Psoas muscle (tissue), 8 donors: ENCODE results near the gene NKX1-1. TPM values are rescaled to one million over a fixed set of nuclear protein-coding genes. Genes with fewer than 3 reads are reported as not detected.
A peak's percentile ranks its signal among the peaks of the same experiment; 100 is the strongest.

ENCODE experiments used
- ATAC-seq, 4 donors: fragments of 200-7000 bp; cut with Tn5 transposase; one replicate each; pipeline ENCODE4 v1.9.1; 2020; ENCODE audit warnings: moderate library complexity in 3 of 4, mild to moderate bottlenecking in 2 of 4
- DNase-seq, 2 donors: peaks; one replicate each; pipeline ENCODE4 v3.0.0-alpha.2; 2020
- H3K27ac ChIP-seq: fragments of 200-600 bp; one replicate; pipeline ENCODE4 v1.8.0; 2022
- H3K27me3 ChIP-seq, 3 donors: fragments of 200-600 bp in 1 of 3; one replicate each; pipeline versions ENCODE4 v1.6.1 to v1.8.0; 2013 to 2022; ENCODE audit warnings: low read length in 2 of 3, mild to moderate bottlenecking in 2 of 3, moderate library complexity in 1 of 3; ENCODE audit not compliant: insufficient read depth in 3 of 3
- H3K36me3 ChIP-seq, 2 donors: fragments of 200-600 bp in 1 of 2; one replicate each; pipeline versions ENCODE4 v1.6.1 to v1.8.0; 2013 to 2022; ENCODE audit warnings: low read depth in 1 of 2, mild to moderate bottlenecking in 1 of 2, moderate library complexity in 1 of 2; ENCODE audit not compliant: insufficient read depth in 1 of 2
- H3K4me1 ChIP-seq: fragments of 200-600 bp; one replicate; pipeline ENCODE4 v1.8.0; 2022
- H3K4me3 ChIP-seq: fragments of 200-600 bp; one replicate; pipeline ENCODE4 v1.8.0; 2022; ENCODE audit warnings: mild to moderate bottlenecking
- H3K9me3 ChIP-seq: fragments of 200-600 bp; one replicate; pipeline ENCODE4 v1.8.0; 2022
- WGBS, 3 donors: extraction: QIAGEN DNeasy Blood & Tissue Kit; methylation state at CpG; one replicate each; pipeline versions ENCODE4 v1.1.6 to v1.1.7; 2013; 5-methylcytosine and 5-hydroxymethylcytosine counted together
- intact Hi-C, 2 donors: fragments of 100-400 bp; cut with DNase I; formaldehyde crosslinking; loops; one replicate each; pipeline versions ENCODE4 v1.11.0 to v1.14.2; 2022
- polyA plus RNA-seq, 3 donors: library from polyadenylated mRNA; stranded (reverse); fragments of 200-250 nt; gene quantifications; one replicate each; pipeline ENCODE4 v1.2.3, GENCODE V29; 2013
- total RNA-seq, 4 donors: library from RNA; stranded (reverse); fragmentation: NEBNext Ultra II Directional in 2 of 4; extraction: Animal tissue kit (Norgen Biotek cat#: 25700) in 2 of 4; gene quantifications; one replicate each; pipeline versions ENCODE4 v1.2.1 to v1.2.4, GENCODE V29; 2021 to 2023
- TF ChIP-seq, protein P1 (sequence below): fragments of 200-600 bp; IDR thresholded peaks from one replicate; pipeline ENCODE4 v1.8.0; 2022; ENCODE audit warnings: antibody characterized with exemption
- donor health status: healthy with polysubstance abuse.
- donor health status: DM: no; HTN: no; CAD: no; lungs with moderate emphysema.
- donor health status: Bipolar disorder and iron deficiency.
- donor health status: healthy.
- donor health status: DM: yes; HTN: yes; CAD: no.
- donor health status: DM: no; HTN: no; CAD: no.
- donor health status: DM: no; HTN: no; CAD: no.
- donor health status: DM: yes; HTN: yes; CAD: no.

The NKX1-1 gene
- total and polyA plus RNA-seq, 7 donors = not detected

DNA sequence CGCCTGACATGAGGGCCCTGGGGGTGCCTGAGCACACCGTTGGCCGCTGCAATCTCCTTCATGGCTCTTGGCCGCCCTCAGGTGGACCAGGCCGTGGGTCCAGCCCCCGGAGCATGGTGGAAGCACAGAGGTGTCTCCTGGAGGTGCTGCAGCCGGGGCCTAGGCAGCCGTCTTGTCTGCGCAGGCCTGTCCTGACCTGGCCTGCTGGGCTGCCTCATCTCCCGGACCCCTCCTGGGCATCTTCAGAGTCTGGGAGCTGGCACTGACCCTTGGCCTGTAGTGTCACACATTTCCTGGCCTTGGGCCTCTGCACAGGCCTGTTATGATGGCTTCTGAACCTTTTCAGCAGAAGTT, 38.3 kb downstream of the NKX1-1 start:
- intact Hi-C loops = no loop called here
- TF ChIP-seq, protein P1, sequence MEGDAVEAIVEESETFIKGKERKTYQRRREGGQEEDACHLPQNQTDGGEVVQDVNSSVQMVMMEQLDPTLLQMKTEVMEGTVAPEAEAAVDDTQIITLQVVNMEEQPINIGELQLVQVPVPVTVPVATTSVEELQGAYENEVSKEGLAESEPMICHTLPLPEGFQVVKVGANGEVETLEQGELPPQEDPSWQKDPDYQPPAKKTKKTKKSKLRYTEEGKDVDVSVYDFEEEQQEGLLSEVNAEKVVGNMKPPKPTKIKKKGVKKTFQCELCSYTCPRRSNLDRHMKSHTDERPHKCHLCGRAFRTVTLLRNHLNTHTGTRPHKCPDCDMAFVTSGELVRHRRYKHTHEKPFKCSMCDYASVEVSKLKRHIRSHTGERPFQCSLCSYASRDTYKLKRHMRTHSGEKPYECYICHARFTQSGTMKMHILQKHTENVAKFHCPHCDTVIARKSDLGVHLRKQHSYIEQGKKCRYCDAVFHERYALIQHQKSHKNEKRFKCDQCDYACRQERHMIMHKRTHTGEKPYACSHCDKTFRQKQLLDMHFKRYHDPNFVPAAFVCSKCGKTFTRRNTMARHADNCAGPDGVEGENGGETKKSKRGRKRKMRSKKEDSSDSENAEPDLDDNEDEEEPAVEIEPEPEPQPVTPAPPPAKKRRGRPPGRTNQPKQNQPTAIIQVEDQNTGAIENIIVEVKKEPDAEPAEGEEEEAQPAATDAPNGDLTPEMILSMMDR = no peak
- Histone ChIP-seq H3K36me3 (peaks cover 3 to 32% of the 10 kb centered on the region in 2 donors), H3K27me3 (no peaks in the 10 kb centered on the region), H3K27ac (no peak overlapping the region), H3K4me1 (no peaks in the 10 kb centered on the region), H3K4me3 (no peak overlapping the region), H3K9me3 (no peaks in the 10 kb centered on the region)
- peak in 1 of 2 donors; percentile 41 for DNase-seq
- no peak for ATAC-seq
- 87 to 91% (median 88%) methylated on average over 10 of the region's 10 CpGs for WGBS, 3 donors

DNA sequence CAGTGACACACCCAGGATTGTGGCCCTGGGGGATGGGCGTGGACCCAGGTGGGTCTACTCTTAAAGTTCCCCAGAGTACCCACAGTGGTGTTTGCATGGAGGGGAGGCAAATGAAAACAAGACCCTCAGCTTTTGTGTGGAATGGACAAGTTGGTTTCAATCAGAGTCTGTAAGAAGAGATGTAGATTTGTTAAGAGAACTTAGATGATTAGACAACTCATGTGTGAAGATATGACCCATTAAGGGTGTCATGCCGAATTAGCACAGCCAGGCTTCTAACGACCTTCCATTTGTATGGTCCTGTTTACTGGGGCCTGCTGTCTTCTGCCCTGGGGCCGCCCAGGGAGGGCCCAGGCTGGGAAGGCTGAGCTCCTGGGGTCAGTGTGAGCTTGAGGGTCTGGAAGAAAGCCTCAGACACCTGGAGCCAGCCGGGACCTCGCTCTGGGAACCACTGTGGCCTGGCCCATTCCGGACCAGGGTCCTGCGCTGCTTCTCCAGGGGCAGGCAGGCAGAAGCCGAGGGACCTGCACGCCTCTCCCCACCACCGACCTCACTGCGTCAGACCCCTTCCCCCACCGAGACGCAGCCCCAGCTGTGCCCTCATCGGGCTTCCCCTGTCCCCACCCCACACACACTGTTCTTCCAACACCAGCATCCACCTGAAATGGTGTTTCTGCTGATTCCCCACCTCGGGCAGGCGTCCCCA, 38.9 kb downstream of the NKX1-1 start:
- DNase-seq = no peak
- no peak for ATAC-seq
- intact Hi-C loops = no loop called here
- H3K9me3 ChIP-seq = no peaks in the 10 kb centered on the region
- no peak overlapping the region for H3K27ac ChIP-seq
- H3K27me3 ChIP-seq = no peaks in the 10 kb centered on the region
- H3K36me3 ChIP-seq = peaks cover 3 to 30% of the 10 kb centered on the region in 2 donors
- H3K4me3 ChIP-seq = no peak overlapping the region
- no peaks in the 10 kb centered on the region for H3K4me1 ChIP-seq
- TF ChIP-seq, protein P1 = no peak
- 93 to 95% (median 94%) methylated on average over 17 of the region's 17 CpGs for WGBS, 3 donors

DNA sequence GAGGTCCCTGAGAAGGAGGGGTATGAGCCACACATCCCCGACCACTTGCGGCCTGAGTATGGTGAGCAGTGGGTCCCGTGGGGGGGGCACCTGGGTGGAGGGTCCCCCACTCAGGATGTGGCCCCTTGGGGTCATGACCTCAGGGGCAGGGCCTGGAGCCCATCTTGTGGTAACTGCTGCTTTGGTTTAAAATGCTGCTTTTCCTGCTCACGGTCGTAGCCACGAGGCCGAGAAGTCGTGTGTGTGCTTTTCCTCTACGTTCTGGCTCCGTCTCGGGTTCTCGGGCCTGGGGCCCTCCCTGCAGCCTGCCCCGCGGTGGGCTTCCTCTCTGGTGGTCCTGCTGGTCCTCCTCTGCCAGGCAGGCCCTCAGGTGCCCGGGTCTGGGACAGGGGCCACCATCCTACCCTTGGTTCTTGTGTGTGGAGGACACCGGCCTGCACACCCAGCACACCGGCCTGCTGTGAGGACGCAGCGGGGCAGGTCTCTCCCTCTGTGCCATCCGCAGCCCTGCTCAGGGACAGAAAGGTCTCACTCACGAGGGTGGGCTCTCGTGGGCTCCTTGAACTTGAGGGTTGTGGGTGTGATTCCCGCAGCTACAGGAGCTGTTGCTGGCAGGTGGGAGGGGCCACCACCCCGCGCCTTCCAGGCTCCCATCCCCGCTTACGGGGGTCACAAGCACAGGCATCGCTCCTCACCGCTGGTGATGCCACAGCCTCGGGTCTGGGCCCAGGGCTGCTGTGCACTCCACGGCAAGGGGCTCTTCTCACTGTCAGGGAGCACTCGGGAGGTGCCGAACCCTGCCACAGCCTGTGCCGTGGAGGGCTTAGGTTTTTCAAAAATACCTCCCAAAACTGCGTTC, 39.6 kb downstream of the NKX1-1 start:
- ATAC-seq = no peak
- Histone ChIP-seq H3K27ac (no peak overlapping the region), H3K9me3 (no peaks in the 10 kb centered on the region), H3K4me1 (no peaks in the 10 kb centered on the region), H3K27me3 (no peaks in the 10 kb centered on the region), H3K36me3 (peaks cover 3 to 22% of the 10 kb centered on the region in 2 donors), H3K4me3 (no peak overlapping the region)
- TF ChIP-seq, protein P1 = no peak
- intact Hi-C loops = no loop called here
- 93 to 96% (median 95%) methylated on average over 33 to 35 of the region's 35 CpGs for WGBS, 3 donors
- DNase-seq = peak in 1 of 2 donors; percentile 45

DNA sequence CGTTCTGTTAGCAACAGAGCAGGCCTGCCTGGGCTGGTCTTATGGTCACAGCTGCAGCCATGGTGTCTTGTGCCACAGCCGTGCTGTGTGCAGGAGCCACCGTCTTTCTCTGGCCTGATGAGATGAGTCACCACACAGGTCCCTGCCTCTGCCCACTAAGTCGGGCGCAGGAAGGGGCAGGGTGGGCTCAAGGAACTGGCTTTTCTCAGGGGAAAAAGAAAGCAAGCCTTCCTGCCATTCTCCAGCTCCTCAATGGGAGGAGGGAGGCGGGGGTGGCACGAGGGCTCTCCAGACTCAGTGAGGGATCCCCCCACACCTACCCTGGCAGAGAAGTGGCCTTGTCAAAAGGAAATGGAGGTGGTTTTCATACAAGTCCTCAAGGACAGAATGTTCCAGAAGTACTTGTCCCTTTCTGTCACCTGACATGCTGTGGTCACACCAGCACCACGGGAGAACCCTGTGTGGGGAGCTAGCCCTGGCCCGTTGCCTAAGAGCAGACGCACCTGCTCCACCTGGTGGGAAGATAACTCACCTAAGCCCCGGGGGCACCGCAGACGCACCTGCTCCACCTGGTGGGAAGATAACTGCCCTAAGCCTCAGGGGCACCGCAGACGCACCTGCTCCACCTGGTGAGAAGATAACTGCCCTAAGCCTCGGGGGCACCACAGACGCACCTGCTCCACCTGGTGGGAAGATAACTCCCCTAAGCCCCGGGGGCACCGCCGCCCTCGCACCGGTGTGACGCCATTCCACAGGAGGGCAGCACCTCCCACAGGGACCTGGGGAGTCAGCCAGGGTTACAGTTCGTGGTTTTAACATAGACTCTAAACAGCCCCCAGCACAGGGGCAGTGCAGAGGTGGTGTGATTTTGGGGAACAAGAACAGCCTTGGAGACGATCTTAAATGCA, 40.7 kb downstream of the NKX1-1 start:
- peaks cover 3 to 23% of the 10 kb centered on the region in 2 donors for H3K36me3 ChIP-seq
- intact Hi-C loops = no loop called here
- no peaks in the 10 kb centered on the region for H3K9me3 ChIP-seq
- ATAC-seq (no peak), DNase-seq (peak; percentile 11 to 17)
- 83 to 88% (median 85%) methylated on average over 22 to 25 of the region's 25 CpGs for WGBS, 3 donors
- H3K27ac ChIP-seq = no peak overlapping the region
- TF ChIP-seq, protein P1 = no peak
- no peak overlapping the region for H3K4me3 ChIP-seq
- H3K4me1 ChIP-seq = no peaks in the 10 kb centered on the region
- H3K27me3 ChIP-seq = no peaks in the 10 kb centered on the region
